ENCODE results near the gene DHRS7B. TPM values are rescaled to one million over a fixed set of nuclear protein-coding genes. Genes with fewer than 3 reads are reported as not detected.

The DHRS7B gene
- total and polyA plus RNA-seq, 4 donors = 19.4 to 55.6 (median 31.7) TPM

DNA sequence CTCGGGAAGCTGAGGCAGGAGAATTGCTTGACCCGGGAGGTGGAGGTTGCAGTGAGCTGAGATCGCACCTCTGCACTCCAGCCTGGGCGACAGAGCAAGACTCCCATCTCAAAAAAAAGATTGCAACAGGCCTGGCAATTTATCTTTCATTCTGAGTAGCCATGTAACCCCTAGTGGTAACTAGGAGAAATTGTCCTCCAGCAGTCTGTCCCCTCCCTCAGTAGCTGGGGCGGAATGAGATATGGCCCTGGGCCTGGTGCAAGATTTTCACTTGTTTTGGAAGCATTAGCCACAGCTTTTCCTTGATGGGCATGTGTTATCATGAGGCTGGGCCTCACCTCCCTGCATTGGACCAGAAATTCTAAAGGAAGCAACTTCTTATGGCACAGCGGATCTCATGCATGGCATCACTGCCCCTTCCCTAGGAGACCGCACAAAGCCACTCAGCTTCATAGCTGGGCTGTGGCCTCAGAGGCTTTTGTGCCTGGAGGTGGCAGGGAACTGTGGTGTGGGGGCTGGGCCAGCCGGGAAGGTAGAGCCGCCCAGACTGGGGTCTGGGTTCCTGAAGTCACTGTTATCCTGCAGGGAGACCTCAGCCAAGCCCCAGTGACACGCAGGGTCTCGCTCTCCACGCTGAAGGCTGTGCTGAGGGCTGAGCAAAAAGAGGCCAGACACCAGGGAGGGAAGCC lies 113.1 kb downstream of the DHRS7B start:
- Histone ChIP-seq H3K27me3 (ENCODE audit: control insufficient read depth in 3 of 3, insufficient read depth in 3 of 3, low read length in 2 of 3) (no peaks in the 10 kb centered on the region), H3K4me3 (no peak overlapping the region), H3K9me3 (ENCODE audit: control insufficient read depth in 4 of 4, insufficient read depth in 3 of 4, low read length in 3 of 4) (no peaks in the 10 kb centered on the region), H3K9ac (ENCODE audit: insufficient read depth in 1 of 2, low read length in 2 of 2) (no peak overlapping the region), H3K27ac (ENCODE audit: low read depth in 1 of 2, low read length in 1 of 2) (no peak overlapping the region), H3K36me3 (ENCODE audit: control insufficient read depth in 4 of 4, insufficient read depth in 4 of 4, low read length in 4 of 4) (peaks cover 0 to 21% (median 0%) of the 10 kb centered on the region in 4 donors), H3K4me1 (ENCODE audit: control insufficient read depth in 5 of 5, insufficient read depth in 5 of 5, low read length in 5 of 5) (no peaks in the 10 kb centered on the region)
- DNase-seq (no peak), ATAC-seq (ENCODE audit: insufficient read depth, low FRiP score) (no peak)
- TF ChIP-seq, protein P1, sequence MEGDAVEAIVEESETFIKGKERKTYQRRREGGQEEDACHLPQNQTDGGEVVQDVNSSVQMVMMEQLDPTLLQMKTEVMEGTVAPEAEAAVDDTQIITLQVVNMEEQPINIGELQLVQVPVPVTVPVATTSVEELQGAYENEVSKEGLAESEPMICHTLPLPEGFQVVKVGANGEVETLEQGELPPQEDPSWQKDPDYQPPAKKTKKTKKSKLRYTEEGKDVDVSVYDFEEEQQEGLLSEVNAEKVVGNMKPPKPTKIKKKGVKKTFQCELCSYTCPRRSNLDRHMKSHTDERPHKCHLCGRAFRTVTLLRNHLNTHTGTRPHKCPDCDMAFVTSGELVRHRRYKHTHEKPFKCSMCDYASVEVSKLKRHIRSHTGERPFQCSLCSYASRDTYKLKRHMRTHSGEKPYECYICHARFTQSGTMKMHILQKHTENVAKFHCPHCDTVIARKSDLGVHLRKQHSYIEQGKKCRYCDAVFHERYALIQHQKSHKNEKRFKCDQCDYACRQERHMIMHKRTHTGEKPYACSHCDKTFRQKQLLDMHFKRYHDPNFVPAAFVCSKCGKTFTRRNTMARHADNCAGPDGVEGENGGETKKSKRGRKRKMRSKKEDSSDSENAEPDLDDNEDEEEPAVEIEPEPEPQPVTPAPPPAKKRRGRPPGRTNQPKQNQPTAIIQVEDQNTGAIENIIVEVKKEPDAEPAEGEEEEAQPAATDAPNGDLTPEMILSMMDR (IDR thresholded peaks at IDR 0.05; ENCODE audit: control extremely low read depth, extremely low read depth) = no peak
- 84 to 91% methylated on average over 12 of the region's 12 CpGs for WGBS, 2 donors

DNA sequence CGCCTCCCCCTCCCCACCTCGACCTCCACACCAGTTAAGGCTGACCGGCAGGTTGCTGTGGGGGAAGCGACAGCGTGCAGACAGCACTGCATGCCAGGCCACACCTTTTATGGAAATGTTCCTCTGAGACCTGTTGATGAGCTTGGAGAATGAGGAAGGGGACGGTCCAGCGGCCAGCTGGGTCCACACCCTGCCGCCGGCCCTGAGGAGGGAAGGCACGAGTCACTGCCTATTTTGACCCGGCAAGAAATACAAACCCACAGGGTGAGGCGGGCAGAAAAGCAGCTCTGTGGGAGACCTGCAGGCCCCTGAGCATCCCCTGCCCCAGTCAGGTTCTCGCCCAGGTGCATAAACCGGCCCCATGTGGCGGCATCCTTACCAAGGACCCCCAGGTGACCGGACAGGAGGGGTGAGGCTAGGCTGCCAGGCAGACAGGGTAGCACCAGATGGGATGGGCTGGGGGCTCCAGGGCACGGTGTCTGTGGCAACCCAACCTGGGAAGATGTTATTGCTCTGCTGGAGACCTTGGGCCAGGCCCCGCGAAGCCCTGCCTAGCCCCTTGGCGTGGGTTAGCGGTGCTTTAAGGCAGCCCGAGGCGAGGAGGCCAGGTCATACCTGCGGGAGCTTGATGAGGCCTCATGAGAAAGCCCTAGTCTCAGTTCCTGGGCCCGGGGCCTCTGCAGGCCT lies 113.7 kb downstream of the DHRS7B start:
- Histone ChIP-seq H3K27ac (ENCODE audit: low read depth in 1 of 2, low read length in 1 of 2) (no peak overlapping the region), H3K4me3 (no peak overlapping the region), H3K36me3 (ENCODE audit: control insufficient read depth in 4 of 4, insufficient read depth in 4 of 4, low read length in 4 of 4) (peaks cover 0 to 21% (median 0%) of the 10 kb centered on the region in 4 donors), H3K27me3 (ENCODE audit: control insufficient read depth in 3 of 3, insufficient read depth in 3 of 3, low read length in 2 of 3) (no peaks in the 10 kb centered on the region), H3K9me3 (ENCODE audit: control insufficient read depth in 4 of 4, insufficient read depth in 3 of 4, low read length in 3 of 4) (no peaks in the 10 kb centered on the region), H3K4me1 (ENCODE audit: control insufficient read depth in 5 of 5, insufficient read depth in 5 of 5, low read length in 5 of 5) (no peaks in the 10 kb centered on the region), H3K9ac (ENCODE audit: insufficient read depth in 1 of 2, low read length in 2 of 2) (no peak overlapping the region)
- TF ChIP-seq, protein P1 (IDR thresholded peaks at IDR 0.05; ENCODE audit: control extremely low read depth, extremely low read depth) = no peak
- 76 to 86% methylated on average over 25 of the region's 25 CpGs for WGBS, 2 donors
- DNase-seq = no peak
- ATAC-seq (ENCODE audit: insufficient read depth, low FRiP score) = no peak

Small RNAs within 50 kb of the gene (small RNA-seq; reads per million reads assigned to genes)
- not detected for gene RN7SL426P (ENCODE audit: low replicate concordance)

Other genes with a start within 250 kb of the DHRS7B start
- 100 to 1,000 TPM; 169 to 180 TPM for gene USP22, start 84.0 kb upstream of the DHRS7B start, total RNA-seq
- gene USP22, start 84.0 kb upstream of the DHRS7B start, polyA plus RNA-seq = 10 to 100 TPM; 33.3 to 55.8 TPM
- gene TMEM11, start 87.2 kb downstream of the DHRS7B start, total RNA-seq = 10 to 100 TPM; 12.1 to 26.1 TPM
- gene TMEM11, start 87.2 kb downstream of the DHRS7B start, polyA plus RNA-seq = 10 to 100 TPM; 28.1 to 29.4 TPM
- 1 to 10 TPM; 6.9 to 8.1 TPM for gene NATD1, start 126.4 kb downstream of the DHRS7B start, total RNA-seq
- gene NATD1, start 126.4 kb downstream of the DHRS7B start, polyA plus RNA-seq = 1 to 10 TPM; 4.8 to 6.3 TPM
- gene MAP2K3, start 157.7 kb downstream of the DHRS7B start, total RNA-seq = 100 to 1,000 TPM in 1 of 2 donors, 10 to 100 TPM in 1; 36.4 to 111 TPM
- gene MAP2K3, start 157.7 kb downstream of the DHRS7B start, polyA plus RNA-seq = 10 to 100 TPM; 53.9 to 99.5 TPM
- 1 to 10 TPM; 3.4 to 6.6 TPM for gene KCNJ12, start 249.4 kb downstream of the DHRS7B start, total RNA-seq
- gene KCNJ12, start 249.4 kb downstream of the DHRS7B start, polyA plus RNA-seq = 1 to 10 TPM in 1 of 2 donors, under 1 TPM in 1; 0.67 to 1.6 TPM